A673 (cell line): Measurements from ENCODE around the gene C1R. TPM values are rescaled to one million over a fixed set of nuclear protein-coding genes. Genes with fewer than 3 reads are reported as not detected.
A peak's percentile ranks its signal among the peaks of the same experiment; 100 is the strongest.

Experiments
- BruUV-seq: library from RNA; stranded (reverse); fragments of 400-500 nt; replicated peaks from 2 replicates; lab custom pipeline; 2021; lab: Mats Ljungman, UMichigan
- CTCF ChIA-PET: fragments of 300-600 bp; sonication (Branson Sonifier 250); formaldehyde crosslinking; loops from one replicate; lab custom pipeline; 2022; ENCODE audit warnings: antibody characterized with exemption; lab: Charles Lee
- POLR2A ChIA-PET: fragments of 300-600 bp; sonication (Branson Sonifier 250); formaldehyde crosslinking; loops from one replicate; lab custom pipeline; 2022; ENCODE audit warnings: antibody characterized with exemption; ENCODE audit not compliant: low non-redundant PET; lab: Charles Lee
- DNase-seq: peaks from one replicate; pipeline ENCODE4 v3.0.0-alpha.2; 2015; ENCODE audit warnings: low spot score
- H3K27ac ChIP-seq: fragments of 200-600 bp; sonication (generic); 2 replicates; pipeline ENCODE4 v1.5.1; 2016; ENCODE audit warnings: mixed run types, low read depth, mild to moderate bottlenecking, mixed read lengths, antibody characterized with exemption, low read length; ENCODE audit not compliant: poor library complexity, severe bottlenecking
- H3K27me3 ChIP-seq: fragments of 200-600 bp; sonication (generic); replicated peaks from 2 replicates; pipeline ENCODE4 v1.6.1; 2017; ENCODE audit warnings: mixed run types, low read depth, mild to moderate bottlenecking, mixed read lengths, antibody characterized with exemption, low read length; ENCODE audit not compliant: insufficient read depth, poor library complexity
- H3K36me3 ChIP-seq: fragments of 200-600 bp; sonication (generic); 2 replicates; pipeline ENCODE4 v1.6.1; 2016; ENCODE audit warnings: mixed run types, mild to moderate bottlenecking, mixed read lengths, antibody characterized with exemption, low read length; ENCODE audit not compliant: insufficient read depth, poor library complexity, severe bottlenecking
- H3K4me1 ChIP-seq: fragments of 200-600 bp; sonication (generic); 2 replicates; pipeline ENCODE4 v1.6.1; 2017; ENCODE audit warnings: mixed run types, mild to moderate bottlenecking, mixed read lengths, antibody characterized with exemption, low read length; ENCODE audit not compliant: insufficient read depth, poor library complexity, severe bottlenecking
- H3K4me3 ChIP-seq: fragments of 200-600 bp; sonication (generic); 2 replicates; pipeline ENCODE4 v1.5.1; 2016; ENCODE audit warnings: low read depth, mixed run types, mild to moderate bottlenecking, mixed read lengths, low read length; ENCODE audit not compliant: poor library complexity, severe bottlenecking
- H3K9me3 ChIP-seq: fragments of 200-600 bp; sonication (generic); 2 replicates; pipeline ENCODE4 v1.6.1; 2016; ENCODE audit warnings: mixed run types, low read depth, mild to moderate bottlenecking, mixed read lengths, antibody characterized with exemption, low read length; ENCODE audit not compliant: poor library complexity, severe bottlenecking
- EZH2 ChIP-seq: fragments of 200-600 bp; sonication (generic); IDR thresholded peaks from 2 replicates; pipeline ENCODE4 v1.6.1; 2017; ENCODE audit warnings: borderline replicate concordance, low read depth, mild to moderate bottlenecking, mixed read lengths, antibody characterized with exemption, low read length; ENCODE audit not compliant: poor library complexity, severe bottlenecking
- intact Hi-C: fragments of 100-400 bp; cut with micrococcal nuclease; formaldehyde crosslinking; loops from one replicate; pipeline ENCODE4 v1.10.0; 2022; ENCODE audit not compliant: unreplicated experiment
- total RNA-seq: library from RNA; stranded (reverse); gene quantifications from 2 replicates; pipeline ENCODE4 v1.2.3, GENCODE V29; 2021
- TF ChIP-seq, protein P1 (sequence below): fragments of 300-800, 200-600 bp; sonication (generic); conservative IDR thresholded peaks from 2 replicates; pipeline ENCODE4 v1.5.1; 2017; ENCODE audit warnings: low read depth, mild to moderate bottlenecking, antibody characterized with exemption, low read length, moderate library complexity, mixed read lengths

C1R gene
- total RNA-seq, 1 experiment from 2014 or later, result 10.9 TPM

- peaks cover 8% of the 10 kb centered on the region for H3K4me1 ChIP-seq
- no peaks in the 10 kb centered on the region for H3K36me3 ChIP-seq
- H3K9me3 ChIP-seq, result no peaks in the 10 kb centered on the region
- no peak overlapping the region for H3K27ac ChIP-seq
- intact Hi-C loops, result loop anchor here (5.0 kb wide), 1 partner anchor 168 kb away; no protein-coding TSS in a partner anchor
- no TSS peak for BruUV-seq
- ChIA-PET POLR2A (no interaction called here), CTCF (no interaction called here)
- TF ChIP-seq EZH2, result no peak
- TF ChIP-seq, protein P1, sequence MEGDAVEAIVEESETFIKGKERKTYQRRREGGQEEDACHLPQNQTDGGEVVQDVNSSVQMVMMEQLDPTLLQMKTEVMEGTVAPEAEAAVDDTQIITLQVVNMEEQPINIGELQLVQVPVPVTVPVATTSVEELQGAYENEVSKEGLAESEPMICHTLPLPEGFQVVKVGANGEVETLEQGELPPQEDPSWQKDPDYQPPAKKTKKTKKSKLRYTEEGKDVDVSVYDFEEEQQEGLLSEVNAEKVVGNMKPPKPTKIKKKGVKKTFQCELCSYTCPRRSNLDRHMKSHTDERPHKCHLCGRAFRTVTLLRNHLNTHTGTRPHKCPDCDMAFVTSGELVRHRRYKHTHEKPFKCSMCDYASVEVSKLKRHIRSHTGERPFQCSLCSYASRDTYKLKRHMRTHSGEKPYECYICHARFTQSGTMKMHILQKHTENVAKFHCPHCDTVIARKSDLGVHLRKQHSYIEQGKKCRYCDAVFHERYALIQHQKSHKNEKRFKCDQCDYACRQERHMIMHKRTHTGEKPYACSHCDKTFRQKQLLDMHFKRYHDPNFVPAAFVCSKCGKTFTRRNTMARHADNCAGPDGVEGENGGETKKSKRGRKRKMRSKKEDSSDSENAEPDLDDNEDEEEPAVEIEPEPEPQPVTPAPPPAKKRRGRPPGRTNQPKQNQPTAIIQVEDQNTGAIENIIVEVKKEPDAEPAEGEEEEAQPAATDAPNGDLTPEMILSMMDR, result no peak
- H3K4me3 ChIP-seq, result no peak overlapping the region
- peak; percentile 46 for DNase-seq
- no peaks in the 10 kb centered on the region for H3K27me3 ChIP-seq
Measured at GRCh38 chr12:7090222-7090998, 1.8 kb downstream of the C1R start.

DNA sequence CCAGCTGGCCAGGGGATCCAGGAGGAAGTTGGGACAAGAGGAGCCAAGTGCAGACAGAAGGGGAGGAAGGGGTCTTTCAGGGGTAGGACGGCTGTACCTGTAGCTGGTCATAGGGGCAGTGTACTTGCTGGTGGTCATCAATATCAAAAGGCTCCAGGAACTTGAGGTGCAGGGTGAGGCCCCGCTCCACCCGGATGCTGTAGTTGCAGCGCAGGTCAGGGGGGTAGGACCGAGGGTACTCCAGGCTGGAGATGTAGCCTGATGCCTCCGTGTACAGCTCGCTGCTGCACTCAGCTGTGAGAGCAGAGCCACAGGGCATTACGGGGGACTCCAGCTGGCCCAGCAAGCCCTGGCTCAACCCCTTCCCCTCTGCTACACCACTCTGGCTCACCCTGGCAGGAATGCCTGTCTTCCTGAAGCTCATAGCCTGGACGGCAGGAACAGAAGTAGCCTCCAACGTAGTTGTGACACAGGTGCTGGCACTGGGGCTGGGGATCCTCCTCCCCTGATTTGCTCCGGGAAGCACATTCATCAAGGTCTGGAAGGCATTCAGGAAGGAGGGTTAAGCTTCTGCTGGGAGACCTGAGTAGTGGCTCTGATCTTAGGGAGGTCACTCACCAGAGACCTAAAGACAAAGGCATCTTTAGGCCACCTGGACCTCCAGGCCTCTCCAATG is 2.9 kb downstream of the C1R start:
- Histone ChIP-seq H3K4me3 (no peak overlapping the region), H3K27ac (no peak overlapping the region), H3K4me1 (peaks cover 8% of the 10 kb centered on the region), H3K9me3 (no peaks in the 10 kb centered on the region), H3K27me3 (no peaks in the 10 kb centered on the region), H3K36me3 (no peaks in the 10 kb centered on the region)
- DNase-seq, result no peak
- intact Hi-C loops, result no loop called here
- no peak for TF ChIP-seq EZH2
- TF ChIP-seq, protein P1, result no peak
- no TSS peak for BruUV-seq
- POLR2A ChIA-PET, result no interaction called here
- CTCF ChIA-PET, result no interaction called here

GRCh38 chr12:7083125-7083524 is 9.1 kb downstream of the C1R start:
- ChIA-PET POLR2A (no interaction called here), CTCF (no interaction called here)
- intact Hi-C loops, result no loop called here
- no peak overlapping the region for H3K4me3 ChIP-seq
- DNase-seq, result no peak
- no peaks in the 10 kb centered on the region for H3K9me3 ChIP-seq
- BruUV-seq, result no TSS peak
- TF ChIP-seq, protein P1, result no peak
- TF ChIP-seq EZH2, result no peak
- no peaks in the 10 kb centered on the region for H3K27me3 ChIP-seq
- no peaks in the 10 kb centered on the region for H3K4me1 ChIP-seq
- H3K27ac ChIP-seq, result no peak overlapping the region
- H3K36me3 ChIP-seq, result no peaks in the 10 kb centered on the region
